ENCODE results near the gene KITLG.
"Not testable (repeated sequence)": the region's sequence is repeated elsewhere in the genome, so short reads cannot be mapped to it uniquely, and the experiment has no call there.

The KITLG gene

GRCh38 chr12:88576866-88577265 lies 3.4 kb downstream of the KITLG start:
- DNase-seq (ENCODE audit: low spot score) = no peak

- no peak for DNase-seq (ENCODE audit: low spot score)
These were observed 4.8 kb downstream of the KITLG start for GRCh38 chr12:88575361-88575970.

GRCh38 chr12:88574278-88574677 lies 6.0 kb downstream of the KITLG start:
- DNase-seq (ENCODE audit: low spot score) = no peak

- DNase-seq (ENCODE audit: low spot score) = no peak
These were observed 6.7 kb downstream of the KITLG start for GRCh38 chr12:88573583-88573982.

GRCh38 chr12:88572781-88573549 lies 7.3 kb downstream of the KITLG start:
- DNase-seq (ENCODE audit: low spot score) = no peak

- DNase-seq (ENCODE audit: low spot score) = no peak
These were observed 8.7 kb downstream of the KITLG start for GRCh38 chr12:88571543-88571942.

- DNase-seq (ENCODE audit: low spot score) = no peak
These were observed 10.2 kb downstream of the KITLG start for GRCh38 chr12:88570103-88570502.

GRCh38 chr12:88566430-88566829 lies 13.8 kb downstream of the KITLG start:
- no peak for DNase-seq (ENCODE audit: low spot score)

GRCh38 chr12:88562846-88563582 lies 17.3 kb downstream of the KITLG start:
- no peak for DNase-seq (ENCODE audit: low spot score)

- DNase-seq (ENCODE audit: low spot score) = no peak
These were observed 18.1 kb downstream of the KITLG start for GRCh38 chr12:88562151-88562550.

- DNase-seq (ENCODE audit: low spot score) = no peak
These were observed 20.5 kb downstream of the KITLG start for GRCh38 chr12:88559772-88560171.

GRCh38 chr12:88559199-88559598 lies 21.1 kb downstream of the KITLG start:
- DNase-seq (ENCODE audit: low spot score) = no peak

GRCh38 chr12:88558340-88558867 lies 21.9 kb downstream of the KITLG start:
- DNase-seq (ENCODE audit: low spot score) = no peak

- no peak for DNase-seq (ENCODE audit: low spot score)
These were observed 24.0 kb downstream of the KITLG start for GRCh38 chr12:88556213-88556774.

- DNase-seq (ENCODE audit: low spot score) = no peak
These were observed 26.2 kb downstream of the KITLG start for GRCh38 chr12:88553941-88554658.

- no peak for DNase-seq (ENCODE audit: low spot score)
These were observed 27.6 kb downstream of the KITLG start for GRCh38 chr12:88552610-88553079.

- no peak for DNase-seq (ENCODE audit: low spot score)
These were observed 30.3 kb downstream of the KITLG start for GRCh38 chr12:88549929-88550328.

- DNase-seq (ENCODE audit: low spot score) = not testable (repeated sequence)
These were observed 32.3 kb downstream of the KITLG start for GRCh38 chr12:88547949-88548348.

- no peak for DNase-seq (ENCODE audit: low spot score)
These were observed 33.4 kb downstream of the KITLG start for GRCh38 chr12:88546853-88547252.

- no peak for DNase-seq (ENCODE audit: low spot score)
These were observed 34.0 kb downstream of the KITLG start for GRCh38 chr12:88546226-88546625.

Measured in pons (tissue), 1 donor.